ENCODE results near the gene DENND6B. TPM values are rescaled to one million over a fixed set of nuclear protein-coding genes. Genes with fewer than 3 reads are reported as not detected.

DENND6B gene
- polyA plus RNA-seq, 1 donor from 2014 or later, result 51.0 TPM

- Histone ChIP-seq H3K9ac (ENCODE audit: low read length) (no peak overlapping the region), H2AFZ (ENCODE audit: low read depth, low read length) (no peak overlapping the region), H3F3A (ENCODE audit: insufficient read depth, low read length, poor library complexity, severe bottlenecking) (no peaks in the 10 kb centered on the region), H3K79me2 (replicated peaks; ENCODE audit: insufficient read depth, low read length) (peaks cover 6% of the 10 kb centered on the region), H3K36me3 (ENCODE audit: insufficient read depth, low read length) (no peaks in the 10 kb centered on the region), H3K4me2 (ENCODE audit: low read length) (no peak overlapping the region), H3K27ac (ENCODE audit: low read length) (no peak overlapping the region), H3K4me3 (ENCODE audit: low read length) (no peak overlapping the region), H3K27me3 (ENCODE audit: insufficient read depth, low read depth, low read length) (no peaks in the 10 kb centered on the region), H4K20me1 (ENCODE audit: insufficient read depth) (no peaks in the 10 kb centered on the region), H3K9me2 (ENCODE audit: insufficient read depth, low read length) (no peaks in the 10 kb centered on the region), H3K9me3 (ENCODE audit: low read length) (no peaks in the 10 kb centered on the region)
- no peak for TF ChIP-seq SMC3 (conservative IDR thresholded peaks at IDR 0.05; ENCODE audit: poor library complexity)
- no peak for TF ChIP-seq RAD21 (conservative IDR thresholded peaks at IDR 0.05)
- TF ChIP-seq EP300 (conservative IDR thresholded peaks at IDR 0.05; ENCODE audit: poor library complexity, severe bottlenecking), result no peak
- no peak for TF ChIP-seq MXI1 (conservative IDR thresholded peaks at IDR 0.05; ENCODE audit: poor library complexity, severe bottlenecking)
Measured at GRCh38 chr22:50264104-50264745, 62.6 kb downstream of the DENND6B start.

GRCh38 chr22:50262973-50263617, 63.7 kb downstream of the DENND6B start:
- no peaks in the 10 kb centered on the region for H3K27me3 ChIP-seq (ENCODE audit: insufficient read depth, low read depth, low read length)
- H3K9ac ChIP-seq (ENCODE audit: low read length), result no peak overlapping the region
- no peaks in the 10 kb centered on the region for H4K20me1 ChIP-seq (ENCODE audit: insufficient read depth)
- H2AFZ ChIP-seq (ENCODE audit: low read depth, low read length), result no peak overlapping the region
- TF ChIP-seq RAD21 (conservative IDR thresholded peaks at IDR 0.05), result no peak
- no peak for TF ChIP-seq POLR2AphosphoS5 (IDR thresholded peaks at IDR 0.05)
- TF ChIP-seq MXI1 (conservative IDR thresholded peaks at IDR 0.05; ENCODE audit: poor library complexity, severe bottlenecking), result no peak
- TF ChIP-seq REST (IDR thresholded peaks at IDR 0.05; ENCODE audit: borderline replicate concordance), result no peak
- no peak for TF ChIP-seq CTCF (IDR thresholded peaks at IDR 0.05; ENCODE audit: poor library complexity, severe bottlenecking)
- no peak for TF ChIP-seq SMC3 (conservative IDR thresholded peaks at IDR 0.05; ENCODE audit: poor library complexity)
- no peak for TF ChIP-seq EP300 (conservative IDR thresholded peaks at IDR 0.05; ENCODE audit: poor library complexity, severe bottlenecking)
- no peak for TF ChIP-seq EZH2 (IDR thresholded peaks at IDR 0.05; ENCODE audit: borderline replicate concordance, insufficient read depth, low read length, poor library complexity, severe bottlenecking)
- H3K36me3 ChIP-seq (ENCODE audit: insufficient read depth, low read length), result no peaks in the 10 kb centered on the region
- H3K9me3 ChIP-seq (ENCODE audit: low read length), result no peaks in the 10 kb centered on the region
- no peak overlapping the region for H3K27ac ChIP-seq (ENCODE audit: low read length)
- H3K79me2 ChIP-seq (replicated peaks; ENCODE audit: insufficient read depth, low read length), result peaks cover 6% of the 10 kb centered on the region
- H3K4me2 ChIP-seq (ENCODE audit: low read length), result no peak overlapping the region
- H3K4me3 ChIP-seq (ENCODE audit: low read length), result no peak overlapping the region
- no peaks in the 10 kb centered on the region for H3K9me2 ChIP-seq (ENCODE audit: insufficient read depth, low read length)
- H3F3A ChIP-seq (ENCODE audit: insufficient read depth, low read length, poor library complexity, severe bottlenecking), result no peaks in the 10 kb centered on the region
